NT2/D1 (cell line): ENCODE measurements around the gene ERCC6L2.

Experiments
- YY1 ChIP-seq: IDR thresholded peaks from 2 replicates; pipeline ENCODE4 v1.6.1; 2011; ENCODE audit not compliant: insufficient read length, insufficient read depth
- ZNF274 ChIP-seq: IDR thresholded peaks from 2 replicates; pipeline ENCODE4 v1.6.1; 2011; ENCODE audit warnings: mild to moderate bottlenecking, low read depth, low read length

DNA sequence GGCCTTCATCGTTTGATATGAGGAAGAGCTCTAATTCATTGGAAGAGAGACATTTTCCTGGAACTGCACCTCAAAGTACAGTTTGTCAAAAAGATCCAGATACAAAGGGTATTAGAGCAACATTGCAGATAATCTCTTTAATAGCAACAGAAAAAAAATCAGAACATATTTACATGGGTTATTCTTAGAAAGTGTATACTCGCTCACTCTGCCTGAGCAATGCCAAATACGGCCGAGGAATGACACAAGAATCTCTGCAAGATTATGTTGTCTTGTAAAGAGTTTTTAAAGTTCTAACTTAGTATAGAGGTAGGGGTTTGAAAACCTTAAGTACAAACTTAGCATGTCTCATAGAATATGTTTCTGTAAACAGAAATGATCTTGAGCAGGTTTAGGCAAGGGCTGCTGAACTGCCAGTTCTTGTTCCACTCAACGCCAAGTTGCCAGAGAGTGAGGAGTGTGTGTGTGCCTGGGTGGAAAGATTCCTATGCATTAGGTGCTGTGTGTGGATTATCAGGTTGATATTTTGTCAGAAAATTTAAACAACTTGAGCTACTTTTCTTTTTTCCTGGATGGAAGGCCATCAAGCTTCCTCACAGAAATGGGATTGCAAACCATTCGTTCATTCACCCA lies 41.8 kb upstream of the ERCC6L2 start:
- no peak for TF ChIP-seq YY1
- TF ChIP-seq ZNF274 = no peak
